GM19397 (cell line): ENCODE data around the gene FAM171A2.
"Not testable (repeated sequence)": the region's sequence is repeated elsewhere in the genome, so short reads cannot be mapped to it uniquely, and the experiment has no call there.

Experiments used
- ATAC-seq: cut with Tn5 transposase; IDR thresholded peaks from one replicate; pipeline ENCODE4 v1.9.1; 2021; ENCODE audit warnings: mild to moderate bottlenecking, moderate library complexity; ENCODE audit not compliant: unreplicated experiment

FAM171A2 gene

DNA sequence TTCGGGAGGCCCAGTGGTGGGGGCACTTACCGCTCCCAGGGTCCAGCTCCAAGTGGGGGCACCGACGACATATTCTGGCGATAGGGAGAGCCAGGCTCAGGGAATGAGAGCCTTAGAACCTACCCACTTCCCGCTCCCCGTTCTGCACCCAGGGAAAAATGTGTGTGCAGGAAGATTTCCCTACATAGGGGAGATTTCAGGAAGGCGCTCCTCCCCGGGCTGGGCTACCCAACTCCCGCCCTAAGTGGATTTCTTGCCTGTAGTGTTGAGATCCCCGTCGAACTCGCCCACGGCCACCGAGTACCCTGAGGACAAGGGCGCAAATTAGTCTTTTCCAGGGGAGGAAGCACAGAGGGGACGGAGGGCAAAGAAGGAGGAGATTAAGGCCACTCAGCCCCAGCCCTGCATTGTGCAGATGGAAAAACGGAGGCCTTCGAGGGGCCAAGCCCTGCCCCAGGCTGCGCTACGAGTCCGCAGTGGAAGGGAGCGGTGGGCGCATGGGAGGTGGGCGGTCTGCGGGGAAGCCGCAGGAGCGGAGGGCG lies 20.7 kb upstream of the FAM171A2 start:
- ATAC-seq, result no peak

DNA sequence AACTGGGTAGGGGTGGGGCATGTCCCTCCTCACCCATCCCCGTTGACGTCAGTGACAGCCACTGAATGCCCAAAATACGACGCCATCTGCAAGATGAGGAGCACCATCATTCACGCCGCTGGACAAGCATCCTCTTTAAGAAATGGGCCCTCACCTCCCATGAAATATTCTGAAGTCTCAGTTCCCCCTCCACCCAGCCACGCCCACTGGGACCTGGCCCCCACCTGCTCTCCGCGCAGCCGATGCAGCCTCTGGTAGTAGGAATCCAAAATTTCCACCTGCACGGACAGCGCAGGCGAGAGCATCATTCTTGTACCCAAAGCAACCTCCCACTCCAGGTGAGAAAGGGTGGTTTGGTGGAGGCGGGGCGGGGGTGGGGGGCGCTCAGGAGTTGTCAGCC lies 20.2 kb upstream of the FAM171A2 start:
- ATAC-seq, result no peak

- no peak for ATAC-seq
Observed at GRCh38 chr17:44383363-44383762, 19.7 kb upstream of the FAM171A2 start.

GRCh38 chr17:44382917-44383316 lies 19.3 kb upstream of the FAM171A2 start:
- no peak for ATAC-seq

- no peak for ATAC-seq
Observed at GRCh38 chr17:44381810-44382305, 18.2 kb upstream of the FAM171A2 start.

DNA sequence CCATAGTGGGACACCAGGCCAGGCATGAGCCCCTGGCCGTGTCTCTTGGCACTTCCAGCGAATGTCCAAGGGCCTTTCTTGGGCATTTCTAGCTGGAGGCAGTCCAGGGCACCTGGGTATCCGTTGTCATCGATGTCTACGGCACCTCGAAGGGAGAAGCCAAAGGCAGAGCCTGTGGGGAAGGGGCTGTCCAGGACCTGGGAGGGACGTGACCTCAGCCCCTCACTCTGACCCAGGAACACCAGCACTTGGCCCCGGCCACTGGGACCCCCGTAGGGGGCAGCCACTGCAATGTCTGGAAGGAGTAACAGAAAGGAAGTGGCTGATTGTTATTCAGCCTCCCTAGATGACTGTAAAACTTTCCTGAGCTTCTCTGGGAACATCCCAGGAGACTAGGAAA lies 17.1 kb upstream of the FAM171A2 start:
- no peak for ATAC-seq

- ATAC-seq, result no peak
Observed at GRCh38 chr17:44379887-44380286, 16.2 kb upstream of the FAM171A2 start.

DNA sequence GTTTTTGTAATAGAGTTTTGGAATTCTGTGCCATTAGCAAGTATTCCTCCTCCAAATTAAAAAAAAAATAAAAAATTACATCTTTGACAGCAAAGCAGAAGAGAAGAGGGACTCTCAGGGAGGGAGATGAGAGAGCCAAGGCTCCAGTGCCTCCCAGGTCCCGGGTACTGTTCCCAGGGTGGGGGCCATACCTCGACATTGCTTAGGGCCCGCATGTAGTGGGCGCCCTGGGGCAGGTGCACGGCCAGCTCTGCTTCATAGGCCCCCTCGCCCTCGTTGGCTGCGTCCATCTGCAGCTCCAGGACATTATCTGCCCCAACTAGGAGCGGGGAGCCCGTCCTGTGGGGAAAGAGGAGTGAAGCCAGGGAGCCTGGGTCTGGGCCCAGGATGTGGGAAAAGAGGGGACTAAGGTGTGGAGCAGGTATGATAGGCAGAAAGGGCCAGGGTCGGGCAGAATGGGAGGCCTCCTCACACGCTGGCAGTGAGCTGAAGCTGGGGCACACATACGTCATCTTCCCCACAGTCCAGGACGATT lies 14.6 kb upstream of the FAM171A2 start:
- ATAC-seq, result no peak

GRCh38 chr17:44376779-44377178 lies 13.1 kb upstream of the FAM171A2 start:
- ATAC-seq, result no peak

DNA sequence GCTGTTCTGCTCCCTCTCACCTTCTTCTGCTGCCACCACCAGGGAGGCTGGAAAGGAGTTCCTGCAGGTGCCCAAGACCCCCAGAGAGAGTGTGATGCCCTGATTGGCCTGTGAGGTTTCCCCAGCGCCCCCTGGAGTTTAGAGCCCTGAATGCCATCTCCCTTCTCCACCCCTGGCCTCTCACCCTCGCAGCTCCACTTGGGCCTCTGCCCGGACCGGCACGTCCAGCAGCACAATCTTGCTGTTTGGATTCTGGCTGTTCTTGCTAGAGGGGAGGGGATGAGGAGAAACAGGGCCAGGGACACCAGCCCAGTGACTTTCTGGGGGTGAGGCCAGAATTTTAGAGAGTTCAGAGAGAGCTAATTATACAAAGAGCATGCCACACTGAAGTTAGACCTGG lies 12.5 kb upstream of the FAM171A2 start:
- ATAC-seq, result no peak

DNA sequence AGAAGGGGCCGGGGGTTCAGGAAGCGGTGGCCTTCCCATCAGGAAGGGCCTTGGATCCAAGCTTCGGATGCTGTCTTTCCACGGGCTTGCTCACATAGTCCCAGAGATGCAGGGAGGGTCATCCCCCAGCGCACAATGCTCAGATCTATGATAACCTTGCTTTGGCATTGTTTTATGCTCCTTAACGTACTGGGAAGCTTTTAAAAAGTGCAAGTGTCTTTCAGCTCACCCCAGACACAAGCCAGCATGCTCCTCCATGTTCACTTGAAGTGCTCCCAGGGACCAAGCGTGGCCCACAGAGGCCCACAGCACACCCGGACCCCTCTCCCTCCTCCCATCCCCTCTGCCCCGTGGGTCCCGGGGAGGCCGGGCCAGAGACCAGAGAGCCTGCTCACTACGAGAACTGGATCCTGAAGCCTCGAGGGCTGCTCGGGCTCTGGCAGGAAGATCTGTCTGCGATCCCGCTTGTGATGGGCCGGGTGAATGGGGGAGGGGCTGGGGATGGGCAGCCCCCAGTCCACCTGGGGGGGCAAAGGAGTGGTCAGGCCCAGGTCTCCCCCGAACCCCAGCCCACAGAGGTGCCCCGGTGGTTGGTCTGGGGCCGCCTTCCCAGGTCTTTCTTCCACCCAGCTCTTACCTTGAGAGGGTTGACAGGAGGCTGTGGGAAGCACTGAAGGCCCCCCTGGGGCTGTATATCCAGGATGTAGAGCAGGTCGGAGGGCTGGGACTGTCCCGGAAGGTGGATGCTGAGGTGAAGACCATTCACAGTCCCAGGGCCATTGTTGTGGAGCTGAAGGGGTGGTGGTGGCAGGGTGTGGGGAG lies 11.8 kb upstream of the FAM171A2 start:
- no peak for ATAC-seq

GRCh38 chr17:44374306-44375195 lies 10.9 kb upstream of the FAM171A2 start:
- ATAC-seq, result no peak

- no peak for ATAC-seq
Observed at GRCh38 chr17:44372036-44372435, 8.4 kb upstream of the FAM171A2 start.

DNA sequence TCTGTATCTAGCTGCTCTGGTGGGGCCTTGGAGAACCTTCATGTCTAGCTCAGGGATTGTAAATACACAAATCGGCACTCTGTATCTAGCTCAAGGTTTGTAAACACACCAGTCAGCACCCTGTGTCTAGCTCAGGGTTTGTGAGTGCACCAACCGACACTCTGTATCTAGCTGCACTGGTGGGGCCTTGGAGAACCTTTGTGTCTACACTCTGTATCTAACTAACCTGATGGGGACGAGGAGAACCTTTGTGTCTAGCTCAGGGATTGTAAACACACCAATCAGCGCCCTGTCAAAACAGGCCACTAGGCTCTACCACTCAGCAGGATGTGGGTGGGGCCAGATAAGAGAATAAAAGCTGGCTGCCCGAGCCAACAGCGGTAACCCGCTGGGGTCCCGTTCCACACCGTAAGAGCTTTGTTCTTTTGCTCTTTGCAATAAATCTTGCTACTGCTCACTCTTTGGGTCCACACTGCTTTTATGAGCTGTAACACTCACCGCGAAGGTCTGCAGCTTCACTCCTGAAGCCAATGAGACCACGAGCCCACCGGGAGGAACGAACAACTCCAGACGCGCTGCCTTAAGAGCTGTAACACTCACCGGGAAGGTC lies 5.9 kb upstream of the FAM171A2 start:
- not testable (repeated sequence) for ATAC-seq

GRCh38 chr17:44368391-44369243 lies 5.0 kb upstream of the FAM171A2 start:
- not testable (repeated sequence) for ATAC-seq

GRCh38 chr17:44367231-44367979 lies 3.8 kb upstream of the FAM171A2 start:
- no peak for ATAC-seq

- not testable (repeated sequence) for ATAC-seq
Observed at GRCh38 chr17:44365051-44365450, 1.4 kb upstream of the FAM171A2 start.

DNA sequence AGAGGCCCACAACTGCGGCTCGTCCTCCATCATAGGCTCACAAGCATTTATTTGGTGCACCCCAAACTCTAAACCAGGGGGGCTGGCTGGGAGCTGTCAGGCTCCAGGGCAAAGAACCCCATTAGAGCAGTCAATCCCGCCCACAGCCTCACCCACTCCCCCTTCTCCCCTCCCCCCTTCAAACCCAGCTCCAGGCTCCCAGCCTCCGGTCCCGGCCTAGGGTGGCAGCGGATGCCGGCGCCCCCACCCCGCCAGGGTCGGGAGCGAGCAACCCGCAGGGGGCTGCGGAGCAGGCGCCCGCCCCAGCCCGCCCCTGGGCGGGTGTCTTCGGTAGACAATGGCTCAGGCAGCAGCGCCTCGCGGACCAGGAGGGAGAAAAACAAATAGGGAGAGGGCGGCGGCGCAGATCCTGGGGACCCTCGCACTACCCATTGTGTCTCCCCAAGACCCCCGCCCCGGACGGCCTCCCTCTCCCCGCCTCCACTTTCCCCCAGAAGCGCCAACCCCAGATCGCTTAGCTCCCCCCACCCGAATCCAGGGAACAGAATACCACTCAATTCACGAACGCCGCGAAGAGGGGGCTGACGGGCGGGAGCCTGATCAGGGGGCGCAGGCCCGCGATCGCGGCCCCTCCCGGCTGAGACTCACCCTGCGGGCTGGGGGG lies 572 bp downstream of the FAM171A2 start:
- ATAC-seq, result no peak
